ENCODE results near the gene LYPD3. TPM values are rescaled to one million over a fixed set of nuclear protein-coding genes. Genes with fewer than 3 reads are reported as not detected.
A peak's percentile ranks its signal among the peaks of the same experiment; 100 is the strongest.

The LYPD3 gene
- total and polyA plus RNA-seq, 2 donors (not counting 1 experiment from before 2014, with no cell fraction given), result 0.35 to 0.50 TPM

DNA sequence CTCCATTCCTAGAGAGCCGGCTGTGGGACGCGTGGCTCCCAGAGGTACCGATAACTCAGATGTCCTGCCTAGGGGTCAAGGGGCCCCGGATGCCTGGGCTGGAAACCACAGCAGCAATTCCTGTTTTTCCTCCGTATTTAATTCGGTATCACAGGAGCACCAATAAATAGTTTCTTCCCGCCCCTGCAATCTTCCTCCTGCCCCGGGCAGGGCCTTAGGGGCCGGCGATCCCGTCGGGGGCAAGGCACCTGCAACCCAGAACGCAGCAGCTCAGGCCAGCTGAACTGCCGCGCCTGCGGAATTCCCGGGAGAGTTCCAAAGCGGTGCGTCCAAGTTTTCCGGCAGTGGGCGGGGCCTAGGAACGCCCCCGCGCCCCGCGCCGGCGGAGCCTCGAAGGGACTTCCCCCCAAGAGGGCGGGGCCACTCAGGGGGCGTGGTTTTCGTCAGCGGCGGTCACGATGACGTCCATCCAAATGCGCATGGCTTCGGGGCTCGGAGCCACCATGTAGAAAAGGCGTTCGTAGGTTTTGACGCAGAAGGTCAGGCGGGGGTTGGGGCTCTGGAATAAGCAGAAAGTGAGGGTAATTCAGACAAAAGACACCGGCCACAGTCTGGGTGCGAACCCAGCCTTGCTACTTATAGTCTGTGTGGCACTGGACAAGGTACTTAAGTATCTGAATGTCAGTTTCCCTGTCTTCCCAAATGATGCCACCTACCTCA lies 9.7 kb upstream of the LYPD3 start:
- no peak for TF ChIP-seq EZH2 (IDR thresholded peaks at IDR 0.05; ENCODE audit: low read length, missing control alignments)
- TF ChIP-seq, protein P1, sequence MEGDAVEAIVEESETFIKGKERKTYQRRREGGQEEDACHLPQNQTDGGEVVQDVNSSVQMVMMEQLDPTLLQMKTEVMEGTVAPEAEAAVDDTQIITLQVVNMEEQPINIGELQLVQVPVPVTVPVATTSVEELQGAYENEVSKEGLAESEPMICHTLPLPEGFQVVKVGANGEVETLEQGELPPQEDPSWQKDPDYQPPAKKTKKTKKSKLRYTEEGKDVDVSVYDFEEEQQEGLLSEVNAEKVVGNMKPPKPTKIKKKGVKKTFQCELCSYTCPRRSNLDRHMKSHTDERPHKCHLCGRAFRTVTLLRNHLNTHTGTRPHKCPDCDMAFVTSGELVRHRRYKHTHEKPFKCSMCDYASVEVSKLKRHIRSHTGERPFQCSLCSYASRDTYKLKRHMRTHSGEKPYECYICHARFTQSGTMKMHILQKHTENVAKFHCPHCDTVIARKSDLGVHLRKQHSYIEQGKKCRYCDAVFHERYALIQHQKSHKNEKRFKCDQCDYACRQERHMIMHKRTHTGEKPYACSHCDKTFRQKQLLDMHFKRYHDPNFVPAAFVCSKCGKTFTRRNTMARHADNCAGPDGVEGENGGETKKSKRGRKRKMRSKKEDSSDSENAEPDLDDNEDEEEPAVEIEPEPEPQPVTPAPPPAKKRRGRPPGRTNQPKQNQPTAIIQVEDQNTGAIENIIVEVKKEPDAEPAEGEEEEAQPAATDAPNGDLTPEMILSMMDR (conservative IDR thresholded peaks at IDR 0.05 in 1 of 2, IDR thresholded peaks at IDR 0.05 in 1 of 2; ENCODE audit: low read depth in 1 of 2, low read length in 2 of 2), result no peak
- peak overlapping the region; percentile 19 to 52 (median 27) for H3K4me3 ChIP-seq (replicated peaks in 1 of 4; ENCODE audit: control extremely low read depth in 1 of 4, insufficient read depth in 1 of 4, low read depth in 3 of 4, low read length in 4 of 4)
- H4K20me1 ChIP-seq (ENCODE audit: control insufficient read depth, extremely low read depth, insufficient read depth, low read length), result no peaks in the 10 kb centered on the region
- peak overlapping the region; percentile 68 for H3K4me2 ChIP-seq (ENCODE audit: extremely low read depth, insufficient read depth, low read length)
- peak overlapping the region; percentile 87 for H3K27ac ChIP-seq (ENCODE audit: insufficient read depth, low read length)
- peaks cover 4% of the 10 kb centered on the region for H3K36me3 ChIP-seq (ENCODE audit: control insufficient read depth, insufficient read depth, low read length)
- H3K4me1 ChIP-seq (ENCODE audit: control insufficient read depth, extremely low read depth, insufficient read depth, low read length), result peaks cover 11% of the 10 kb centered on the region
- H3K9me3 ChIP-seq (ENCODE audit: control insufficient read depth, insufficient read depth, low read depth, low read length), result no peaks in the 10 kb centered on the region
- H3K79me2 ChIP-seq (ENCODE audit: control insufficient read depth, insufficient read depth, low read length), result no peaks in the 10 kb centered on the region
- no peaks in the 10 kb centered on the region for H3K27me3 ChIP-seq (ENCODE audit: control insufficient read depth, insufficient read depth, low read length)
- H2AFZ ChIP-seq (ENCODE audit: low read length), result peak overlapping the region; percentile 61
- peak; percentile 89 to 95 for DNase-seq (ENCODE audit: low read depth in 2 of 2)
- H3K9ac ChIP-seq (ENCODE audit: insufficient read depth, low read length), result no peak overlapping the region

DNA sequence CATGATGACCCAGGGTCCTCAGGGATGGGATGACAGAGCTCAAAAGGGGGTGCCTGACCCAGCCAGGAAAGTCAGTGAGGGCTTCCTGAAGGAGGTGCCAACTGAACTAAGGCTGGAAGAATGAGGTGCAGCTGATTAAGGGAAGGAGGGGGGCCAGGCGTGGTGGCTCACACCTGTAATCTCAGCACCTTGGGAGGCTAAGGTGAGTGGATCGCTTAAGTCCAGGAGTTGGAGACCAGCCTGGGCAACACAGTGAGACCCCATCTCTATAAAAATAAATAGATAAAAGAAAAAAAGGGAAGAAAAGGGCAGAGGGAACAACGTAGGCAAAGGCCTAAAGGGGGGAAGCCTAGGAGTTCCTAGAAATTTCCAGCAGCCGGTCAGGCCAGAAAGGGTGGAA lies 9.1 kb upstream of the LYPD3 start:
- no peak overlapping the region for H2AFZ ChIP-seq (ENCODE audit: low read length)
- H3K4me1 ChIP-seq (ENCODE audit: control insufficient read depth, extremely low read depth, insufficient read depth, low read length), result peaks cover 11% of the 10 kb centered on the region
- H3K4me3 ChIP-seq (replicated peaks in 1 of 4; ENCODE audit: control extremely low read depth in 1 of 4, insufficient read depth in 1 of 4, low read depth in 3 of 4, low read length in 4 of 4), result no peak overlapping the region
- H3K4me2 ChIP-seq (ENCODE audit: extremely low read depth, insufficient read depth, low read length), result peak overlapping the region; percentile 68
- H3K27ac ChIP-seq (ENCODE audit: insufficient read depth, low read length), result peak overlapping the region; percentile 87
- H3K9me3 ChIP-seq (ENCODE audit: control insufficient read depth, insufficient read depth, low read depth, low read length), result no peaks in the 10 kb centered on the region
- H3K79me2 ChIP-seq (ENCODE audit: control insufficient read depth, insufficient read depth, low read length), result no peaks in the 10 kb centered on the region
- no peak for DNase-seq (ENCODE audit: low read depth in 2 of 2)
- H3K36me3 ChIP-seq (ENCODE audit: control insufficient read depth, insufficient read depth, low read length), result peaks cover 4% of the 10 kb centered on the region
- H3K9ac ChIP-seq (ENCODE audit: insufficient read depth, low read length), result no peak overlapping the region
- no peaks in the 10 kb centered on the region for H4K20me1 ChIP-seq (ENCODE audit: control insufficient read depth, extremely low read depth, insufficient read depth, low read length)
- no peaks in the 10 kb centered on the region for H3K27me3 ChIP-seq (ENCODE audit: control insufficient read depth, insufficient read depth, low read length)
- no peak for TF ChIP-seq EZH2 (IDR thresholded peaks at IDR 0.05; ENCODE audit: low read length, missing control alignments)
- TF ChIP-seq, protein P1 (conservative IDR thresholded peaks at IDR 0.05 in 1 of 2, IDR thresholded peaks at IDR 0.05 in 1 of 2; ENCODE audit: low read depth in 1 of 2, low read length in 2 of 2), result no peak

DNA sequence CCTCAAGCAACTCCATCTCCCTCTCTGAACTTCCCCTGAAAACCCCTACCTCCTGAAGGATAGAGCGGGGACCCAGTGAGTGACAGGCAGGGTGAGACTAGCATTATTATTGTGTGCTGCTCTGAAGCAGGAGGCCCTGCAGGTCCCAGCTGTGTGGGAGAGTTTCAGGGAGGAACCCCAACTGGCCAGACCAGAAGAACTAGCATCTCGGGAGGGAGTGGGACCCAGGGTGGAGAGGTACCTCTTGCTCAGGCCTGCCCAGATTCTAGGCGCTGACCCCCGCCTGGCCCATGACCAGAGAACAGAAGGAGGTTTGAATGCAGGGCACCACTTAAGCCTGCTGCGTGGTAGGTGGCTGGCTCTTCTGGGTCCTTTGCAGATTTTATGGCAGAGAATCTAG lies 5.7 kb upstream of the LYPD3 start:
- Histone ChIP-seq H3K36me3 (ENCODE audit: control insufficient read depth, insufficient read depth, low read length) (no peaks in the 10 kb centered on the region), H3K9ac (ENCODE audit: insufficient read depth, low read length) (no peak overlapping the region), H3K4me1 (ENCODE audit: control insufficient read depth, extremely low read depth, insufficient read depth, low read length) (peaks cover 6% of the 10 kb centered on the region), H3K4me3 (replicated peaks in 1 of 4; ENCODE audit: control extremely low read depth in 1 of 4, insufficient read depth in 1 of 4, low read depth in 3 of 4, low read length in 4 of 4) (no peak overlapping the region), H3K79me2 (ENCODE audit: control insufficient read depth, insufficient read depth, low read length) (no peaks in the 10 kb centered on the region), H3K27me3 (ENCODE audit: control insufficient read depth, insufficient read depth, low read length) (no peaks in the 10 kb centered on the region), H3K4me2 (ENCODE audit: extremely low read depth, insufficient read depth, low read length) (no peak overlapping the region), H3K9me3 (ENCODE audit: control insufficient read depth, insufficient read depth, low read depth, low read length) (no peaks in the 10 kb centered on the region), H4K20me1 (ENCODE audit: control insufficient read depth, extremely low read depth, insufficient read depth, low read length) (no peaks in the 10 kb centered on the region), H2AFZ (ENCODE audit: low read length) (no peak overlapping the region), H3K27ac (ENCODE audit: insufficient read depth, low read length) (no peak overlapping the region)
- TF ChIP-seq, protein P1 (conservative IDR thresholded peaks at IDR 0.05 in 1 of 2, IDR thresholded peaks at IDR 0.05 in 1 of 2; ENCODE audit: low read depth in 1 of 2, low read length in 2 of 2), result no peak
- no peak for TF ChIP-seq EZH2 (IDR thresholded peaks at IDR 0.05; ENCODE audit: low read length, missing control alignments)
- DNase-seq (ENCODE audit: low read depth in 2 of 2), result no peak

Measured in fibroblast of lung (primary cell).